Measurements from ENCODE around the gene SRGAP1. TPM values are rescaled to one million over a fixed set of nuclear protein-coding genes. Genes with fewer than 3 reads are reported as not detected.

SRGAP1 gene
- total RNA-seq, 4 donors from 2014 or later, result 7.2 to 22.9 (median 11.5) TPM

DNA sequence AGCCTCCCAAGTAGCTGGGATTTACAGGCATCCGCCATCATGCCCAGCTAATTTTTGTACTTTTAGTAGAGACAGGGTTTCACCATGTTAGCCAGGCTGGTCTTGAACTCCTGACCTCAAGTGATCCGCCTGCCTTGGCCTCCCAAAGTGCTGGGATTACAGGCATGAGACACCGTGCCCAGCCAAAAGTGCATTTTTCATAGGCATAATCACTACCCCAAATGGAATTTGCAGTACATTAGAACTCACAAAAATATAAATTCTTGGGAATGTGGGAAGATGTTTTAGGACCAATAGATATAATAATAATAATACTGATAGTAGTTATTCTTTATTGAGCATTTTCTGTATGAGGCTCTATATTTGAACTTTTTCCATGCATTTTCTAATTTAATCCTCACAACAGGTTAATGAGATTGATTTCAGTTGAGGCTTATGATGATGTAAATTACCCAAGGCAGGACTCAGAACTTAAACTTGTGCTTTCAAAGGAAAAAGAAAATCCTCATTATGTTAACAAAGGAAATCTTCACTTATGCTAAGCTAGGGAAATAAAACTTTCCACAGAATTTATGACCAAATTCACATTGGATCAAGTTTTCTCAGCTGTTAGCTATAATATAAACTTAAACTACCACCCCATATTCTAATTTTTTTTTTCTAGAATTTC lies 121.6 kb downstream of the SRGAP1 start:
- no peaks in the 10 kb centered on the region for H3K27me3 ChIP-seq
- no peak overlapping the region for H3K27ac ChIP-seq
- H3K9me3 ChIP-seq, result no peaks in the 10 kb centered on the region
- H3K36me3 ChIP-seq, result no peaks in the 10 kb centered on the region
- 62 to 77% methylated on average over 2 to 3 of the region's 3 CpGs for WGBS, 2 donors (ENCODE audit: low coverage in 1 of 2)
- TF ChIP-seq POLR2AphosphoS5 (IDR thresholded peaks at IDR 0.05), result no peak
- H3K4me1 ChIP-seq, result peaks cover 0 to 35% (median 0%) of the 10 kb centered on the region in 3 donors
- H3K4me3 ChIP-seq, result no peak overlapping the region
- ATAC-seq, result no peak

DNA sequence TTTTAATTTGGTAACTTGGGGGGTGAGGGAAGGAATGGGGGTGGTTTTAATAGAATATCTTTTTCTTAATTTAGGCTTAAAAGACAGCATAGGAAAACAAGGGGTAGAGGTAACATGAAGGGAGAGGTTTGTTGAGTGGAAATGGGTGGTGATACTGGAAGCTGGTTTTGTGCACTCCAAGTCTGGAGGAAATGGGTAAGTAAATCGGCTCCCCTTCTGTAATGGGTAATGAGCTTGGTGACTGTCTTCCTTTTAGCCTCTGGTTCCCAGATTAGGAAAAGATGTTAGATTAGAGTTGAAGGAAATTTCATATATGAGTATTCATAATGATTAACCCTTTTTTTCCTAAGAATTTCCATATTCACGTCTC lies 122.1 kb downstream of the SRGAP1 start:
- Histone ChIP-seq H3K4me3 (no peak overlapping the region), H3K9me3 (no peaks in the 10 kb centered on the region), H3K4me1 (peaks cover 0 to 35% (median 0%) of the 10 kb centered on the region in 3 donors), H3K27ac (no peak overlapping the region), H3K27me3 (no peaks in the 10 kb centered on the region), H3K36me3 (no peaks in the 10 kb centered on the region)
- 80 to 96% methylated on average over 2 of the region's 2 CpGs for WGBS, 2 donors (ENCODE audit: low coverage in 1 of 2)
- no peak for ATAC-seq
- TF ChIP-seq EP300 (IDR thresholded peaks at IDR 0.05) (no peak), POLR2A (IDR thresholded peaks at IDR 0.05) (no peak), POLR2AphosphoS5 (IDR thresholded peaks at IDR 0.05) (no peak)
- TF ChIP-seq, protein P1, sequence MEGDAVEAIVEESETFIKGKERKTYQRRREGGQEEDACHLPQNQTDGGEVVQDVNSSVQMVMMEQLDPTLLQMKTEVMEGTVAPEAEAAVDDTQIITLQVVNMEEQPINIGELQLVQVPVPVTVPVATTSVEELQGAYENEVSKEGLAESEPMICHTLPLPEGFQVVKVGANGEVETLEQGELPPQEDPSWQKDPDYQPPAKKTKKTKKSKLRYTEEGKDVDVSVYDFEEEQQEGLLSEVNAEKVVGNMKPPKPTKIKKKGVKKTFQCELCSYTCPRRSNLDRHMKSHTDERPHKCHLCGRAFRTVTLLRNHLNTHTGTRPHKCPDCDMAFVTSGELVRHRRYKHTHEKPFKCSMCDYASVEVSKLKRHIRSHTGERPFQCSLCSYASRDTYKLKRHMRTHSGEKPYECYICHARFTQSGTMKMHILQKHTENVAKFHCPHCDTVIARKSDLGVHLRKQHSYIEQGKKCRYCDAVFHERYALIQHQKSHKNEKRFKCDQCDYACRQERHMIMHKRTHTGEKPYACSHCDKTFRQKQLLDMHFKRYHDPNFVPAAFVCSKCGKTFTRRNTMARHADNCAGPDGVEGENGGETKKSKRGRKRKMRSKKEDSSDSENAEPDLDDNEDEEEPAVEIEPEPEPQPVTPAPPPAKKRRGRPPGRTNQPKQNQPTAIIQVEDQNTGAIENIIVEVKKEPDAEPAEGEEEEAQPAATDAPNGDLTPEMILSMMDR (IDR thresholded peaks at IDR 0.05), result no peak

DNA sequence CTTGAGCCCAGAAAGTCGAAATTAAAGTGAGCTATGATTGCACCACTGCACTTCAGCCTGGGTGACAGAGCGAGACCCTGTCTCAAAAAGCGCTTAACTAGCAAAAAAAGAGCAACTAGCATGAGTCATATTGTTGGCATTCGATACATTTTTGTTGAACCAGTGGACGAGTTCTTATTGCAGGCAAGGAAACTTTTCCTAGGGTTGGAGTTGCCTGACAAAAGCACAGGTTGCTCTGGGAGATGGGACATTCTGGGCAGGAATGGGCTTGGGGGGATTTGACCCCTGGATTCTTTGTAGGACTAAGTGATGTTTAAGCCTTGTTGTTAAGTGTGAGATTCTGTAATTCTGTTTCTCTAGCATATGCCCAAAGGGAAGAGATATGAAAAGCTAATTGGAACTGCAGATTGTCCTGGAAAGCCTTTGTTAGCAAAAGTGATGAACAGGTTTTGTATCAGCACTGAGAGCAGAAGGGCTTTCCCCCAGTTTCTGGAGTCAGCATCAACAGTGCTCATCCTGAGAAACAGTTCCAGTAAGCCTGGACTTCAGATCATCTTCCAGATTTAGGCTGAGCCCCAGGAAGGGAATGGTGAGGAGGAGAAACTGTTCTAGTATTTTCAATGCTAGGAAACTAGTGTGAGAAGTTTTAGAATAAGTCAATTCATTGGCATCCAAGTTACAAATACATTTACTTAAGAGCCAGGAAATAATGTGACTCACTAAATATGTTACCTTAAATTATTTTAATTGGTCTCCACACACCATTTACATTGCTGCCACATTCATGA lies 123.1 kb downstream of the SRGAP1 start:
- no peaks in the 10 kb centered on the region for H3K9me3 ChIP-seq
- 71 to 97% methylated on average over 5 of the region's 5 CpGs for WGBS, 2 donors (ENCODE audit: low coverage in 1 of 2)

DNA sequence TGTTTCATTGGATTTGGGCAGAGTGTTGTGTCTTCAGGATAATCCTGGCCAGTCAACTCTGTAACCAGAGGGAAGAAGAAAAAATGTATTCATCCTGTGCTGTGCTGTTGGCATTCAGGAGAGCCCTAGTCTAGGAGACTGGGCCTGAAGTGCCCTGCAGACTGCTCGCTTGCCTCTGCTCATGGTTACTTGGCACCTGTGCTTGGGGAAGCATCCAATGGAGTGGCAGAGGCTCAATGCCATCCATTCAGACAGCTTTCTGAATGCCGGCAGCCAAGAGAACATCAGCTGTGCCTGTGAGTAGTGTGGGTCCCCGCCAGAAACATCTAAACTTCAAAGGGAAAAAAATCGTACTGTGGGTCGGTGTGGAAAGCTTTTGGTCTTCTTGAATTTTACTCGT lies 124.2 kb downstream of the SRGAP1 start:
- no peak for TF ChIP-seq EP300 (IDR thresholded peaks at IDR 0.05)
- TF ChIP-seq, protein P1 (IDR thresholded peaks at IDR 0.05), result no peak
- TF ChIP-seq POLR2A (IDR thresholded peaks at IDR 0.05), result no peak
- H3K4me1 ChIP-seq, result peaks cover 0 to 29% (median 0%) of the 10 kb centered on the region in 3 donors
- ATAC-seq, result no peak
- 83 to 91% methylated on average over 5 to 6 of the region's 6 CpGs for WGBS, 2 donors (ENCODE audit: low coverage in 1 of 2)
- H3K36me3 ChIP-seq, result no peaks in the 10 kb centered on the region
- no peaks in the 10 kb centered on the region for H3K9me3 ChIP-seq
- no peaks in the 10 kb centered on the region for H3K27me3 ChIP-seq
- no peak overlapping the region for H3K4me3 ChIP-seq
- H3K27ac ChIP-seq, result no peak overlapping the region

More for the DNA sequence above, 123.1 kb downstream of the SRGAP1 start:
- Histone ChIP-seq H3K4me3 (no peak overlapping the region), H3K4me1 (peaks cover 0 to 35% (median 0%) of the 10 kb centered on the region in 3 donors), H3K27ac (no peak overlapping the region), H3K36me3 (no peaks in the 10 kb centered on the region), H3K27me3 (no peaks in the 10 kb centered on the region)
- no peak for ATAC-seq
- TF ChIP-seq, protein P1 (IDR thresholded peaks at IDR 0.05), result no peak
- TF ChIP-seq POLR2A (IDR thresholded peaks at IDR 0.05) (no peak), POLR2AphosphoS5 (IDR thresholded peaks at IDR 0.05) (no peak), EP300 (IDR thresholded peaks at IDR 0.05) (no peak)

DNA sequence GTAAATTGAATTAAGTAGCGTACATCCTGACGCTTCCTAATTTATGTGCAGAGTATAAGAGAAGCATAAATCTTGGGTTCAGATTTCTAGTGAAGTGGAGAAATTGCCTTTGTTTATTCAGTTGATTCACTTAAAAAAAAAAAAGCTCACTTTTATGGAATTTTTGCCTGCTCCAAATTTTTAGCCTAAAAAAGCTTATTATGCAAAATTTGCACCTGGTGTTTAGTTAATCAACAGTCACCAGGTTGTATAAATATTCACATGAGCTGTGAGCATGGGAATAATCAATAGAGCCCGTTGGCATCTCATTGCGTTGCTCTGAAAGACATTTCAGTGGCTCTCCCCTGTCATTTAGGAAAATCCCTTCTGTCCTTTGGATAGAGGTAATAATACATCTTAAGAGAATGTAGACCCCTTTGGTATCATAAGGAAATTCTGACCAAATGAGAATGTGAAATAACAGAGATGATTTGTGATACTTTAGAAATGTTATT lies 132.4 kb downstream of the SRGAP1 start:
- ATAC-seq, result no peak
- TF ChIP-seq EP300 (IDR thresholded peaks at IDR 0.05), result no peak
- no peak for TF ChIP-seq POLR2AphosphoS5 (IDR thresholded peaks at IDR 0.05)
- TF ChIP-seq, protein P1 (IDR thresholded peaks at IDR 0.05), result no peak
- no peak for TF ChIP-seq POLR2A (IDR thresholded peaks at IDR 0.05)
- H3K9me3 ChIP-seq, result no peaks in the 10 kb centered on the region
- no peak overlapping the region for H3K27ac ChIP-seq
- no peaks in the 10 kb centered on the region for H3K36me3 ChIP-seq
- H3K4me1 ChIP-seq, result peaks cover 0 to 7% (median 0%) of the 10 kb centered on the region in 3 donors
- no peak overlapping the region for H3K4me3 ChIP-seq
- no peaks in the 10 kb centered on the region for H3K27me3 ChIP-seq
- WGBS, 2 donors (ENCODE audit: low coverage in 1 of 2), result 89 to 94% methylated on average over 4 of the region's 4 CpGs

All from gastroesophageal sphincter (tissue), 4 donors.